ENCODE results near the gene SEC14L1. TPM values are rescaled to one million over a fixed set of nuclear protein-coding genes. Genes with fewer than 3 reads are reported as not detected.

The SEC14L1 gene
- total RNA-seq, 1 experiment from 2014 or later = 58.6 TPM

- Histone ChIP-seq H2AFZ (ENCODE audit: low read length) (no peak overlapping the region), H2AK5ac (ENCODE audit: insufficient read length, low read length) (no peak overlapping the region), H3K27me3 (ENCODE audit: insufficient read depth, low read length) (no peaks in the 10 kb centered on the region), H3K4me1 (ENCODE audit: insufficient read depth, low read length) (no peaks in the 10 kb centered on the region), H3K14ac (ENCODE audit: insufficient read depth, low read length) (no peak overlapping the region), H3K4me2 (ENCODE audit: insufficient read depth, insufficient read length, low read length) (no peak overlapping the region), H3K18ac (ENCODE audit: insufficient read length, low read depth, low read length) (no peak overlapping the region), H3K9me3 (ENCODE audit: control insufficient read depth, low read depth, low read length) (no peaks in the 10 kb centered on the region), H3K79me2 (ENCODE audit: insufficient read depth, low read length) (no peaks in the 10 kb centered on the region), H3K23ac (ENCODE audit: insufficient read length, low read depth, low read length) (no peak overlapping the region), H2BK5ac (ENCODE audit: insufficient read length, low read length) (no peak overlapping the region), H3K4ac (ENCODE audit: low read depth, low read length) (no peak overlapping the region), H3K27ac (ENCODE audit: insufficient read length, low read depth, low read length) (no peak overlapping the region), H2BK15ac (ENCODE audit: low read depth, low read length) (no peak overlapping the region), H3K79me1 (ENCODE audit: insufficient read depth, low read depth, low read length, poor library complexity, severe bottlenecking) (no peaks in the 10 kb centered on the region), H3K23me2 (ENCODE audit: insufficient read length, low read depth, low read length, poor library complexity, severe bottlenecking) (no peaks in the 10 kb centered on the region), H4K20me1 (ENCODE audit: control insufficient read depth, insufficient read depth, insufficient read length) (no peaks in the 10 kb centered on the region), H4K91ac (ENCODE audit: insufficient read length, low read depth, low read length) (no peak overlapping the region), H3K56ac (ENCODE audit: insufficient read length, low read depth, low read length) (no peak overlapping the region), H4K5ac (ENCODE audit: insufficient read length, low read depth, low read length) (no peak overlapping the region), H2BK120ac (ENCODE audit: low read depth, low read length, poor library complexity, severe bottlenecking) (no peak overlapping the region), H3K9ac (ENCODE audit: extremely low read depth, insufficient read length, low read length) (no peak overlapping the region), H2BK12ac (ENCODE audit: insufficient read length, low read depth, low read length) (no peak overlapping the region), H2BK20ac (ENCODE audit: low read depth, low read length, poor library complexity, severe bottlenecking) (no peak overlapping the region), H3T11ph (ENCODE audit: low read length) (no peak overlapping the region), H4K8ac (replicated peaks; ENCODE audit: insufficient read length, low read depth, low read length) (no peak overlapping the region)
- peaks cover 0 to 3% of the 10 kb centered on the region in 2 experiments; a peak in 1 of 5 replicates for H3K9me3 Mint-ChIP-seq
- peak overlapping the region in 1 of 3 experiments; percentile 67; a peak in 2 of 7 replicates for H3K27ac Mint-ChIP-seq
- no peak for DNase-seq
- 0 out of 7 replicates have a peak, but pooled peaks cover 0 to 3% (median 0%) of the 10 kb centered on the region in 3 experiments for H3K36me3 Mint-ChIP-seq (ENCODE audit: insufficient read depth in 1 of 3, low read depth in 3 of 3)
- no peak overlapping the region for H3K4me3 Mint-ChIP-seq
- H3K27me3 Mint-ChIP-seq (ENCODE audit: low read depth) = peaks cover 3% of the 10 kb centered on the region
- no peak for TF ChIP-seq CTCF (conservative IDR thresholded peaks at IDR 0.05)
- WGBS (ENCODE audit: extremely low coverage, insufficient read length, low lambda C conversion rate) = no CpG with 5 or more reads among the region's 26 CpGs
- peaks cover 0 to 11% of the 10 kb centered on the region in 2 experiments; a peak in 3 of 4 replicates for H3K4me1 Mint-ChIP-seq
Measured at GRCh38 chr17:77223642-77224420, 83.1 kb downstream of the SEC14L1 start.
